GM12865 (cell line): ENCODE data around the gene MORN5.

Experiments
- DNase-seq: peaks from one replicate; pipeline ENCODE4 v3.0.0; 2010; ENCODE audit warnings: low read depth
- H3K4me3 ChIP-seq: 2 replicates; pipeline ENCODE4 v1.5.1; 2011; ENCODE audit warnings: mild to moderate bottlenecking, low read depth, low read length, control low read depth
- CTCF ChIP-seq: IDR thresholded peaks from 2 replicates; pipeline ENCODE4 v1.5.1; 2011; ENCODE audit warnings: low read length, control low read depth, low read depth, inconsistent platforms; ENCODE audit not compliant: insufficient read depth; ENCODE audit errors: missing control alignments

MORN5 gene

DNA sequence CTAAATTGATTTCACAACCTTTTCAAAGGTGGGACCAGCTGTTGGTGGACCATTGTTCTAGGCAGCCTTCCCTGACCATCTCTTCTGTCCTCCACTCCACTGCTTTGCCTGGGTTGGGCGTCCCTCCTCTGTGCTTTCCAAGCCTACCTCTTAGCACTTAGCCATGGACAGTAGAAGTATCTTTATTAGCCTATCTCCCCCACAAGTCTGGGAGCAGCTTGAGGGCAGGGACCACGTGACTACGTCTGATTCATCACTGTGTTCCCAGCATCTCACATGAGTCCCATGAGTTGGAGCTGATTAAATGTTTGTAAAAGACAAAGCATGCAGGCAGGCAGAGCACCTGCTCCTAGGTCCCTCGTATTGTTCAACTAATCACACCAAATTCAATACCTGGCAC is 20.9 kb downstream of the MORN5 start:
- TF ChIP-seq CTCF, result no peak
- H3K4me3 ChIP-seq, result no peak overlapping the region
- DNase-seq, result no peak

- no peak for DNase-seq
- no peak overlapping the region for H3K4me3 ChIP-seq
- no peak for TF ChIP-seq CTCF
Measured at GRCh38 chr9:122183501-122183900, 23.8 kb downstream of the MORN5 start.

- DNase-seq, result no peak
- H3K4me3 ChIP-seq, result no peak overlapping the region
- TF ChIP-seq CTCF, result no peak
Measured at GRCh38 chr9:122184551-122184950, 24.8 kb downstream of the MORN5 start.

DNA sequence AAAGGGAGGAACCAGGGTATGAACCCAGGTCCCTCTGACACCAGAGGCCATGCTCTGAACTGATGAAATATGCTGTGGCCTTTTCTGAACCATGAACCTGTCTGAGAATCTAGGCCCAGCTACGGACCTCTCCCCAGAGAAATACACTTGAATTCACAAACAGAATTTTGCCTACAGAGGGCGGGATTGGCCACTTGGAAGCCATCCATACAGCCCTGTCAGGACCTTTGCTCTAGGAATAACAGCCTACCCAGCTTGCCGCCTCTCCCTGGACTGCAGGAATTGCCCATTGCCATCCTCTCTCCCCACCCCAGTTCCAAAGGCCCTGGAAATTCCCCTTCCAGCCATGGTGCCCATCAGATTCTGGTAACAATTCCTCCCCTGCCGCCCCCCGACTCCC is 26.6 kb downstream of the MORN5 start:
- no peak overlapping the region for H3K4me3 ChIP-seq
- TF ChIP-seq CTCF, result no peak
- DNase-seq, result no peak

DNA sequence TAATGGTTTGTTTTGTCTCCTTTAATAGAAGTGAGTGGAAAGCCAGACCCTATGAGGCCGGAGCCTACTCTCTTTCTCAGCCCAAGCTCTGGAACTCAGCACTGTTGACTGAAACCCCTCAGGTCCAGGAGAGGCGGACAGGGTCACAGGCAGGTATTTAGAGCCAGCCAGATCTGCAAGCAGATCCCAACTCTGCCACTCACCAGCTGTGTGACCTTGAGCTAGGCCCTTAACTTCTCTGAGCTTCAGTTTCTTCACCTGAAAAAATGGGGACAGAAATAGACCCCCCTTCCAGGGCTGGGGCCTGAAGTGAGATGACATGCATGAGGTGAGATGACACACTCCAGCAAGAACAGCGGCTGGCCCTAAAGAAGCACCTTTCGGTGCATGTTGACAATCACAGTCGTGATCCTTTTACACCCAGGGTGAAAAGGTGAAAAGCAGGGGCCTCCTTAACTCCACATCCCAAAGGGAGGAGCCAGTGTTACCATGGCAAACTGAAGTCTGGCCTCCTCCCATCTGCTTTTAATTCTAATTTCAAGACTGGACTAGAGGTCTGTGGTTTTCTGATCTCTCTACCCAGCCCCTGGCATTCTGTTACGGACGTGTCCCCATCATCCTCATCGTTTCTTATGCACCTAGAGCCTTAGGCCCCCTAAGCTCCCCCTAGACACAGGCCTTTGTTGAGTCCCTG is 27.2 kb downstream of the MORN5 start:
- no peak overlapping the region for H3K4me3 ChIP-seq
- no peak for TF ChIP-seq CTCF
- no peak for DNase-seq

DNA sequence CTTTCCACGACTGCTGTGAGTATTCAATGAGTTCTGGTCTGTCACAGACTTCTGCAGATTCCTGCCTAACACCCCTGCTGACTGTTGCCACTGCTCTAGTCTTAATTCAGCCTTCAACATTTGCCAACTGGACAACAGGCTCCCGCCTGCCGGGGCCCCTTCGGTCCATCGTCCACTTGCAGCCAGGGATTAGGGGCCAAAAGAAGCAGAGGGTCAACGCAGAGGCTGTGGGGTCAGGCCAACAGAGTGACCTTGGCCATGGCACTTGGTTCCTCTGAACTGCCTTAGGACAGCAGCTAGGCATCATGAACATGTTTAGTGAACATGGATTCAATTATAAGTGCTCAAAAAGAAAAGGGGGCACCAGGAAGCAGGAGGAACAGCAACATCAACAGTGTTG is 28.7 kb downstream of the MORN5 start:
- no peak for TF ChIP-seq CTCF
- no peak for DNase-seq
- H3K4me3 ChIP-seq, result no peak overlapping the region
